HG02938 (cell line): ENCODE results near the gene RUVBL2.

Experiments
- ATAC-seq: cut with Tn5 transposase; IDR thresholded peaks from one replicate; pipeline ENCODE4 v1.9.1; 2021; ENCODE audit warnings: mild to moderate bottlenecking, moderate library complexity; ENCODE audit not compliant: unreplicated experiment

The RUVBL2 gene

DNA sequence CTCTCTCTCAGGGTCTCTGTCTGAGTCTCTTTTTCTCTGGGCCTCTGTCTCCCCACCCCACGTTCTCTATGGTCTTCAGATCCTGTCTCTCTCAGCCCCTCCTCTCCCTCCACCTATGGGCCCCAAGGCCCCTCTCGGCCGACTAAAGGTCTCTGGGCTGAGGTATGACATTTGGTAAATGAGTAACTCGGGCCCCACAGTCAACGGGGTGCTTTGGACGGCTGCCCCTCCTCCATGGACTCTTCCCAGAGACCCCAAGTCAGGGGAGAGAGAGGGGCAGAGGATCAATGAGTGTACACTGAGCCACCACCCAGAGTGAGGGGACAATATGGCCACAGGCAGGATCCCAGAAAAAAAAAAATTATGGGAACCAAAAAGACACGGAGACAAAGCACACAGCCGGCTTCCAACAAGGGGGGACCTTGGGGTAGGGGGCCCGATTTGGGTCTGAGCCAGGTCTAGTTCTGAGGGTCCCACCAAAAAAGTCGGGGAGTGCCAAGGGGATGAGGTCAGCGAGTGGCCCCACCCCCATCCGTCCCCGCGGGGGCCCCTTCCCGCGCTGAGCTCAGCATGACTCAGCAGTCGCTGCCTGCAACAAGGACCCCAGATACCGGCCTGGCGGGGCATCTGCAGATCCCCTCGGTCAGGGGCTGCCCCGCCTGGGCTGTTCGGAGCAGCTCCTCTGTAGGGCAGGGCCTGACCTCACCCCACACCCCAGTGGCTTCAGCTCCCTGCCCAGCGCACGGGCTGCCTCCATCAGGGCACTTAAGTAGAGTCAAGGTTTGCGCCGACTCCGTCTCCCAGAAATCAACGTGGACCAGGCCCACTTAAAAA, 30.1 kb upstream of the RUVBL2 start:
- no peak for ATAC-seq

DNA sequence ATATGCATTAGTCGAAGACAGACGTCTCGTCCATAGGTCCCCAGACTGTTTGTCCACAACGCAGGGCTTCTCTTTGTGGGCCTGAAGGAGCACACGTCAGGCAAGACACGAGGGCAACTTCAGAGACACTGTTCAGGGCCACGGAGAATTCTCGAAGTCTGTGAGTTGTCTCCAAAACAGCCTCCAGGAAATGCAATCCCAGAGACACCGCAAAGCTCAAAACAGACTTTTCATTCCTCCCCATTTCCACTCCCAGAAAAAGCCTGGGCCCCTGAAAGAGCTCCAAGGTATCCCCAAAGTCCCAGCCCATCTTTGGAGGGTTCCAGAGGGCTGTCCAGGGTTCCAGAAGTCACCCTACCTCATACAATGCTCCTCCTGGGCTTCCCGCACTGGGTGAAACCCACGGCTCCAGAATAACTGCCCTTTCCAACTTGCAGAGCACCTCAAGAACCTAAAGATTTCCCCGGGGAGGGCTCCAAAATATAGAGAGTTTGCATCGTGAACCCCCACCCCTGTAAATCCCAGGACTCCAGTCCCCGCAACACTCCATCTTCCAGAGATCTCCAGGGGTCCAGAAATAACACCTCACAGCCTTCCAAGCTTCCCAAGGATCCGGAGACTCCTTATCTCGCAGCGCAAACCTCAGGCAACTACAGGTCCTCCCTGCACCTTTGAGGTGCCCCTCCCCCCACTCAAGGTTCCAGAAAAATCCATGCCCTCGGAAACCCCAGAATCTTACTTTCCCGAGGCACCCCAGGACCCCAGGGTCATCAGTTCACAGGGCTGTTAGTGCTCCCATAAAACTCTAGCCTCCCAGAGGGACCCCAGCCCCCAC, 29.3 kb upstream of the RUVBL2 start:
- ATAC-seq: no peak

DNA sequence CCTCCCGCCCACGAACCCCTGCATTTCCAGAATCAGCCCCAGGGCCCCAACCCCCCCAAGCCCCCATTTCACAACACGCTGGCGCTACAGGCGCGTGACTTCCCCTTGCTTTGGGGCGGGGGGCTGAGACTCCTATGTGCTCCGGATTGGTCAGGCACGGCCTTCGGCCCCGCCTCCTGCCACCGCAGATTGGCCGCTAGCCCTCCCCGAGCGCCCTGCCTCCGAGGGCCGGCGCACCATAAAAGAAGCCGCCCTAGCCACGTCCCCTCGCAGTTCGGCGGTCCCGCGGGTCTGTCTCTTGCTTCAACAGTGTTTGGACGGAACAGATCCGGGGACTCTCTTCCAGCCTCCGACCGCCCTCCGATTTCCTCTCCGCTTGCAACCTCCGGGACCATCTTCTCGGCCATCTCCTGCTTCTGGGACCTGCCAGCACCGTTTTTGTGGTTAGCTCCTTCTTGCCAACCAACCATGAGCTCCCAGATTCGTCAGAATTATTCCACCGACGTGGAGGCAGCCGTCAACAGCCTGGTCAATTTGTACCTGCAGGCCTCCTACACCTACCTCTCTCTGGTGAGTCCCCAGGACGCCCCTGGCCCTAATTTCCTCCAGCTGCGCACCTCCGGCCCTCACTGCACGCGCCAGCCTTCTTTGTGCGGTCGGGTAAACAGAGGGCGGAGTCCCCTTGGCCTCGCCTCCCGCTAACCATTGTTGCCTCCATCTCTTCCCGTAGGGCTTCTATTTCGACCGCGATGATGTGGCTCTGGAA, 28.5 kb upstream of the RUVBL2 start, which contains the start of gene FTL:
TSS of gene FTL (plus strand) at position 270 of the 766 bp plus-strand sequence. CDS start at position 469, 199 bp downstream.
- ATAC-seq: peak; percentile 55

DNA sequence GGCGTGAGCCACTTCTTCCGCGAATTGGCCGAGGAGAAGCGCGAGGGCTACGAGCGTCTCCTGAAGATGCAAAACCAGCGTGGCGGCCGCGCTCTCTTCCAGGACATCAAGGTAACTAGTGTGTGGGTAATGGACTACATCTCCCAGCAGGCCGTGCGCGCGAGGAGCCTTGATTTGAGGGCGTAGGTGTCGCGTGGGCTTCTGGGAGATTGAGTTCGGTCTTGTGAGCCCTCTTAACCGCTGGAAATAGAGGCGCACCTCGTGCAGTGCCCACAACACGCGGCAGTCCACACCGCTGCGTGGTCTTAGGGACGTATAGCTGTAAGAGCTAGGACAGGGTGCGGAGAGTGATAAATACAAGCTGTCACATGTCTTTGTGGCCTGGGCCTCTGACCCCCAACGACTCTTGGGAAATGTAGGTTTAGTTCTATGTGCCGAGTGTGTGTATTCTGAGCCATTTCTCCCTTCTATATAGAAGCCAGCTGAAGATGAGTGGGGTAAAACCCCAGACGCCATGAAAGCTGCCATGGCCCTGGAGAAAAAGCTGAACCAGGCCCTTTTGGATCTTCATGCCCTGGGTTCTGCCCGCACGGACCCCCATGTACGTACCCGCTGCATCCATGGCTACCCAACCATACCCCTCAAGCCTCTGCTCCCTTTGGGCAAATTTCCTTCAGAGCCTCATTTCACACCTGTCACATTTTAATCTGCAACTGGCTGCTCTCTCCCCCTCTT, 27.7 kb upstream of the RUVBL2 start:
- peak; percentile 12 for ATAC-seq

DNA sequence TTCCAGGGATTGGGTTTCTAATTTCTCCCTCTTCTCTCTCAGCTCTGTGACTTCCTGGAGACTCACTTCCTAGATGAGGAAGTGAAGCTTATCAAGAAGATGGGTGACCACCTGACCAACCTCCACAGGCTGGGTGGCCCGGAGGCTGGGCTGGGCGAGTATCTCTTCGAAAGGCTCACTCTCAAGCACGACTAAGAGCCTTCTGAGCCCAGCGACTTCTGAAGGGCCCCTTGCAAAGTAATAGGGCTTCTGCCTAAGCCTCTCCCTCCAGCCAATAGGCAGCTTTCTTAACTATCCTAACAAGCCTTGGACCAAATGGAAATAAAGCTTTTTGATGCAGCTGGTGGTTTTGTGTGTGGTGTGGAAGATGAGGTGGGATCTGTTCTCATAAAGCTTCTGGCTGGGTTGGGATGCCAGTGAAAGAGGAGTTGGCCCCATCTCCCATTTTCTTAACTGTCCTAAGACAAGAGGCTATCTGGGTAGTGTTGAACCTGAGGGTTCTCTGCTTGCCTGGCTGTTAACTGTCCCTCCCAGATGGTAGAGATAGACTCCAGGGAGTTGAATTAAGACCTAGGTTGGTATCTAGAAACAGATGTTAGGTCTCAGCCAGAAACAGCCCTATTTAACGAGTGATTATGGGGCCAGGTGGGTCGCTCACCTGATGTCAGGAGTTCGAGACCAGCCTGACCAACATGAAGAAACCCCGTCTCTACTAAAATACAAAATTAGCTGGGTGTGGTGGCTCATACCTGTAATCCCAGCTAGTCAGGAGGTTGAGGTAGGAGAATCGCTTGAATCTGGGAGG, 26.9 kb upstream of the RUVBL2 start:
- ATAC-seq: no peak

DNA sequence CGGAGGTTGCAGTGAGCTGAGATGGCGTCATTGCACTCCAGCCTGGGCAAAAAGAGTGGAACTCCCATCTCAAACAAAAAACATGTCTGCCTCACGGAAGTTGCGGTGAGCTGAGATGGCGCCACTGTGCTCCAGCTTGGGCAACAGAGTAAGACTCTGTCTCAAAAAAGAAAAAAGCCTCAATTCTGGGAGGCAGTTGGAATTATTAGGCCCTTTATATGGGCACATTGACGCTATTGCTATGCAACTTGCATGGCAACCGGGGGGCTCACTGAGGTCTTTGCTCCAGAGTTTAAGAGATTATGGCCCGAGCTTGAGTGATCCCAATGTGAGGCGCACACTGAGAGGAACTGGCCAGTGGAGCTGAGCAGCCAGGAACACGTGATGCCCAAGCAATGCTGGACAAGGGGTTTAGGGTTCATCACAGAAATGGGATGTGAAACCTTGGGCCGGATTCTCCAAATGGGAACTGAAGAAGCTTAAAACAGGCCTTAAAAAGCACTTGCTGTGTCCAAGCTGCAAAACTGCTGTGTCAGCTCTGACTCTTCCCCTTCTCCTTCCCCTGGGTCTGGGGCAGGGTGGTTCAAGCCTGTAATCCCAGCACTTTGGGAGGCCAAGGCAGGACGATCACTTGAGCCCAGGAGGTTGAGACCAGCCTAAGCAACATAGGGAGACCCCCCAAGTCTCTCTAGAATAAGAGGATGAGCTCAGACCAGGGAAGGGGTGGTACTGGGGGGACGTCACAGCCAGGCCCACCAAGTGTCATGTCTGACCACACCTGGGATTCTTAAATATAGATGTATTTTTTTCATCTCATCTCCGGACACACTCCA, 26.1 kb upstream of the RUVBL2 start:
- no peak for ATAC-seq

DNA sequence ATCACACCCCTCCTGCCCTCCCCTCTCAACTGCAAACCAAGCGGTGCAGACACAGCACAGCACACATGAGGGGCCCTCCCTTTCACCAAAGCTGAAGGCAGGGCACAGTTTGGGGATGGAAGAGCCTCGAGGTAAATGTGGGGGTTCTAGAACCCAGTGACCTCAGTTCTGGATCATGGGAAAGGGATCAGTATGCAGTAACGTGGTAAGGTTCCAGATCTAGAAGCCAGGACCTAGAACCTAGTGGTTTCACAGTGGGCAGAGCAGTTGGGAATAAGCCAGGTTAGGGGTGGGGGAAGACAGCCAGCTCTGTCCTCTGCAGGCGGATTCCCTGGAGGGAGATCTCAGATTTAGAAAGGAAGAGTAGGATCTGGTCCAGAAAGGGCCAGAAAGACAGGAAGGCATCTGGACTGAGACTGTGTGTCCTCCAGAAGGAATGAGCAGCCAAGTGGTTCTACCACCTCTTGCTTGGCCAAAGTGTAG, 25.5 kb upstream of the RUVBL2 start:
- ATAC-seq: no peak

DNA sequence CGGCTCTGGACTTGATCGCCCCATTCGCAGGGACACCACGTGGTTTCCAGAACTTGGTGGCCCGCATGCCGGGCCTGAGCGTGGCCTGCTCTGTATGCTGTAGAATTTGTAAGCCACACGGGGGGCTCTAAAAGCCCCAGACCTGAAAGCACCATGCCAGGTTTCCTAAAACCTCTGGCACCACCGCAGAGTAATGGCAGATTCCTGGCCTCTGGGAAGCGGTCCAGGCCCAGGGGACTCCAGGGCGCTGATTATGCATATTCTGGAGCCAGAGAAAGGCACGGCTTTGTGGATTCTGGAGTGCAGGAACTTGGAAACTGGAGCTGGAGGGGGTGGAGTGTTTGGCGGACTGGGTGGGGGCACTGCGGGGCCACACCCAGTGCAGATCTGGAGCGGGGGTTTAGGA, 24.9 kb upstream of the RUVBL2 start:
- ATAC-seq: no peak

DNA sequence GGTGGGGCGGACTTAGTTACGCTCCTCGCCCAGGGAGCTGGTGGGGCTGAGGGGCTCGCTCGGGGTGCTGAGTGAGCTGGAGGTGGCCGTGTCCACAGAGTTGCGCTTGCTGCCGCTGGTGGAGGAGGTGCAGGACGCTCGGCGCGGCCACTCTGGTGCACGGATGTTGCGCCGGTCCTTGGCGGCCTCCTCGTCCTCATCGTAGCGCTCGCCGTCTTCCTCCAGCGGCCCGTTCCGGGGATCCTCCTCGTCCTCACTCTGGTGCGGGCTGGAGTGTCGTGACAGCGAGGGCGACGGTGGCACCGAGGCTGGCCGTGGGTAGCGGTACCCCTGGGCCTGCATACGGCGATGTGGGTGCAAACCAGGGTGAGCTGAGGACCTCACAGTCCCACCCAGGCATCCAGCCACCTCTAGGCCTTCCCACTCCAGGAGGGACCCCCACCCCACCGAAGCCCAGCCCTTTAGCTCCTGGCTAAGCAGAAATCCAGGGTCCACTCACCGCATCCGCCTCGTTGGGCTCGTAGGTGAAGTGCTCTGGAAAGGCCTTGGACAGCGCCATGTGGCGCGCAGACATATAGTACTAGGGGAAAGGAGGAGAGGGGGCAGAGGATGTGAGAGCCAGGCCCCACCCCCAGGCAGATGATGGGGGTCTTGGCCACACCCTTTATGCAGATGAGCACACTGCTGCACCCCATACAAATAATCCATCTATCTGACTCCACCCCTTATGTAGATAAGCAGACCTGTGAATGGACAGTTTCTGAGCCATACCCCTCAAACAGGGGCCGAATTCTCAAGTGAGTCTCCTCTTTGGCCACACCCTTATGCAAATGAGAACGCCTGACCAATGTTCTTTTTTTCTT, 24.2 kb upstream of the RUVBL2 start:
- ATAC-seq: no peak

DNA sequence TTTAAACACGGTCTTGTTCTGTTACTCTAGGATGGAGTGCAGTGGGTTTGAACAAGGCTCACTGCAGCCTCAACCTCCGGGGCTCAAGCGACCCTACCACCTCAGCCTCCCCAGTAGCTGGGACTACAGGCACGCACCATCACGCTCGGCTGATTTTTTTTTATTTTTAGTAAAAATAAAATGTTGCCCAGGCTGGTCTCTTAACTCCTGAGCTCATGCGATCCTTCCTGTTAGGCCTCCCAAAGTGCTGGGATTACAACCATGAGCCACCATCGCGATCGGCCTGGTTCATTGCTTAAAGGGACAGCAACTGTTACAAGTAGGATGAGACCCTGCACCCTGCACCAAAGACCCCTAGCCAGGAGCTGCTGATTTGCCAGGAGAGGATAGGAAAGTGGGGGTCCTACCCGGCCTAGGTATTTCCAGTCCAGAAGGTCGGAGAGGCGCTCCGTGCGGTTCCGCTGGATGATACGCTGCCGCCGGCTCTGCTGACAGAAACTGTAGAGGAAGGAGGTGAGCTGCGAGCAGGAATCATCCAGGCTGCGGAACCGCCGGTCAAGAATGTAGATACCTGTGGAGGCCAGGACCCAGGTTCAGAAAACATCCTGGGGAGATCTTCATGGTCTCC, 23.4 kb upstream of the RUVBL2 start:
- ATAC-seq: no peak

DNA sequence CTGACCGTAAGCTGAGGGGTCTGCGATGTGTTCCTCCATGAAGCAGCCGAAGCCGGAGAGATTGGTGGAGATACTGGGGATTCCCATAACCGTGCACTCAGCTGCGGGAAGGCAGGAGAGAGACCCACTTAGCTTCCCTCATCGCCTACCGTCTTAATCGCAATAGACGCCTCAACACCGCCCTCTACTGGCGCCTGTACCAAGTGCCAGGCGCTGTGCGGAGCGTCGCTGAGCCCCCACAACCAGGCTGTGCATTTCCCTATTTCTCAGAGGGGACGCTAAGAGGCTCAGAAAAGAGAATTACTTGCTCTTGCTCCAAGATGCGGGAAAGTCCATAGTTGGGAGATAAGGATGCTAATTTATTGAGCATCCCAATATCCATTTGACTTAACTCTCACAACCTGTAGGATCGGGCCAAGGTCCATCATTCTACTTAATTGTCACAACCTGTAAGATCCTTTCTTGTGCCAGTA, 22.7 kb upstream of the RUVBL2 start:
- ATAC-seq: no peak

DNA sequence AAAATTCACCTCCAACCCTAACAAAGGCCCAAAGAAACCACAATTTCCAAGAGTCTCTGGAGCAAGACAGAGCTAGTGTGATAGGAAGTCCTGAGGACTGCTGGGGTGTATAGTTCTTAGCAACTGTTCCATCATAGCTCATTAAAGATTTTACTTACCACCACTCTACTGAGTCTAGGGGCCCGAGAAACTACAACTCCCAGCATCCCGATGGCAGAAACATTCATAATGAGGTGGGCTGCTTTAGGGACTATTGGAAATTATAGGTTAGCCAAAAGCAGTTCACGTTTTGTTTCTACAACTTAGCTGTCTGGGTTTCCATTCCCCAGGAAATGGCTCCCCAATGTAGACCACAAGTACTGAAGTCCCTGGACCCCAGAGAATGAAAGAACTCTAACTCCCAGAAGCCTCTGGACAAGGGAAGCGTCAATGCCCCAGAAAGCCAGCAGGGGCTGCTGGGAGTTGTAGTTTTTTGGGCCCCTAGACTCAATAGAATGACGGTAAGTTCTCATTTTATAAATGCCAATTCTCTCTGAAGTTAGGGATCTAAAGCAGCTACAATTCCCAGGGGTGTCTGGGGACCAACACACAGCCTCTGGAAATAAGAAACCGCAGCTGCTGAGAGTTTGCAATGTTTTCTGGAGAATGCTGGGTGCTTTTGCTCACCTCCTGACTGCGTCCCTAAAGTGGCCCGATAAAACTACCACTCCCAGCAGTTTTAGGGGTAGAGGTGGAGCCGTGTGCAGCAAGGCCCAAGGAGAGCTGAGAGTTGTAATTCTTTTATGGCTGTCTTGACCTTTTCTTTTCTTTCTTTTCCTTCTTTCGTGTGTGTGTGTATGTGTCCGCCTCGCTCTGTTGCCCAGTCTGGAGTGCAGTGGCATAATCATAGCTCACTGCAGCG, 17.5 kb upstream of the RUVBL2 start:
- ATAC-seq: no peak

DNA sequence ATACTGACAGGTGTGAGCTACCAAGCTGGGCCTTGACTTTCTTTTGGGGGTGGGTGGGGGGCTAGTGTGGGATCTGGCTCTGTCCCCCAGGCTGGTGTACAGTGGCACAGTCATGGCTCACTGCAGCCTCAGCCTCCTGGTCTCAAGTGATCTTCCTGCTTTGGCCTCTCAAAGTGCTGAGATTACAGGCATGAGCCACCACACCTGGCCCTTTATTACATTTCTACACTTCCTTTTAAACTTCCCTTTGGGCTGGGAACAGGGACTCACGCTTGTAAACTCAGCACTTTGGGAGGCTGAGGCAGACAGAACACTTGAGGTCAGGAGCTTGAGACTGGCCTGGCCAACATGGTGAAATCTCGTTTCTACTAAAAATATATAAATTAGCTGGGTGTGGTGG, 16.6 kb upstream of the RUVBL2 start:
- no peak for ATAC-seq

DNA sequence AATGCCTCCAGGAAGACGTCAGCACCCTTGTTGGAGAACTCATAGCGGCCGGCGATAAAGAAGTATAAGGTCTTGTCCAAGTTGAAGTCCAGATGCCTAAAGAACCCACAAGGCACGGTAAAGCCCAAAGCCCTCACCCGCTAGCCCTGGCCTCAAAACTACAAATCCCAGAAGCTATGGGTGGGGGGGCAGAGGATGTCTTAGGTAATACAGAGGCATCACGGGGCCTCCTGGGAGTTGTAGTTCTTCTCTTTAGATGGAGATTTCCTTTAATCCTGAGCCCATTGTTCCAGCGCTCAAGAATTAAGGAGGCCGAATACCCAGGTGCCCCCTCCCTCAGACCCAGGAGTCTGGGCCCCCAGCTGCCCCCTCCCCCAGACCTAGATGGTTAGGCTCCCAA, 11.4 kb upstream of the RUVBL2 start:
- ATAC-seq: no peak

DNA sequence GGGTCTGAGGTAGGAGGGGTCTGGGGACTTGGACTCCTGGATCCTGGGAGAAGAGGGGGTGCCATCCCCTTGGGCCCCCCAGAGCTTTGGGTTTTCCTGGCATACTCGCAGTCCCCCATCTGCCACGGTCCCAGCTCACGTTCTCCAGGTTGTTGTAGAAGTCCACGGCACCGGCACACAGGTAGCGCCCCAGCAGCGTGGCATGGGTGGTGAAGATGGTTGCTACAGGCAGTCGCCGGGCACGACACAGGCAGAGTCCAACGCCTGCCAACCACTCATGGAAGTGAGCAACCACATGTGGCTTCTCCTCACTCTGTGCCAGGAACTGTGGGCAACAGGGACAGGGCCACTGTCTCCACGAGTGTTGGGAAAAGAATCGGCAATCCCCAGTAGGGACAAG, 8.0 kb upstream of the RUVBL2 start:
- no peak for ATAC-seq

DNA sequence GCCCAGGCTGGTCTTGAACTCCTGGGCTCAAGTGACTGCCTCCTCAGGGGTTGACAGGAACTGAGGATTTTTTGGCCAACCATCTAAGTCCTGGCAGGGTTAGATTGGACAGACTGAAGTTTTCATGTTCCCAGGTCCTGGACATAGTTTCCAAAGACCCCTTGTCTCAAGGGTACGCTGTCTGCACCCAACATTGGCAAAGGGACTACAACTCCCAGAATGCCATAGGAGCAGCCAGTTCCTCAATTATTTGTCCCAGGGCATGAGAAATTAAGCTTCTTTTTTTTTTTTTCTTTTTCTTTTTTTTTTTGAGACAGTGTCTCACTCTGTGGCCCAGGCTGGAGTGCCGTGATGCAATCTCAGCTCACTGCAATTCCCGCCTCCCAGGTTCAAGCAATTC, 7.5 kb upstream of the RUVBL2 start:
- ATAC-seq: no peak
